Measurements from ENCODE around the gene PSD4.

DNA sequence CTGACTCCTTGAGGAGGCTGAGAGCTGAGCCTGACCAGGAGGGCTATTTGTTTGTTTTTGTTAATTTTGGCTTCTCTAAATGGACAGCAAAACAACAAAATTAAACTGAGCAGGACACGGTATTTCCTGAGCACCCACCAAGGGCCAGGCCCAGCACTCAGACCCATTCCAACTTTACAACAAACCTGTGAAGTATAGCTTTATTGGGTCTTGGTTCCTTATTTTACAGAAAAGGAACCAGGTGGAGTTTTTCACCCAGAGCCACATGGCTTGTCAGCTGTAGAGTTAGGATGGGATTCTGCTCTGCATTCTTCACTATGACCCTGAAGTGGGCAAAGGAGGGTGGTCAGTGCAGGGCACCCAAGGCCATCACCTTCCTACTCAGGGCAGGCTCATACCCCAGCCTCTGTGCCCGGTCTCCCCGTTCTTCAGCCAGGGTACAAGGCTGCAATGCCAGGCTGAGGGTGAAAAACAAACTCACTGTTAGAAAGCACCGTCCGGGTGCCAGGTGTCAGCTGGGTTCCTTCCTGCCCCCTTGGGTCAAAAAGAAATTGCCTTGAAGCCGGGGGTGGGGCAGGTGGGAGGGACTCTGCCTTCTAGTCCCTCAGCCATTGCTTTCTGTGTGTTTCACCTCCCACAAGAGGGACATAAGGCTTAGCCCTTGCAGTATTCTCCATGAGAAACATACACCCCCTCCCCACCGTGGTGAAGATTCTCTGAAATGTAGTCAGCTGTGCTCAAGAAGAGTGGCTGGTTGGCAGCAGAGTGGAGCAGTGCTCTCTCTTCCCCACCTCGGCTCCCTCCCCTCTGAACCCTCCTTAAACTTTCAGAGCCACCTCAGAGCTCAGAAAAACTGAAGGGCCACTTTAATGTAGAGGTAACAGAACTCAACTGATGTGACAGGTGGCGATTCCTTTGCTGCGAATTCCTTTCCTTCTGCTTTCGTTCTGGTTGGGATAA, 2.2 kb downstream of the PSD4 start:
- TF ChIP-seq CTCF (IDR thresholded peaks at IDR 0.05; ENCODE audit: insufficient read depth, low read length) (no peak), POLR2AphosphoS5 (IDR thresholded peaks at IDR 0.05; ENCODE audit: low read depth) (no peak), SPI1 (IDR thresholded peaks at IDR 0.05; ENCODE audit: borderline replicate concordance, low read depth) (no peak), GABPA (IDR thresholded peaks at IDR 0.05; ENCODE audit: low read depth) (no peak)
- TF ChIP-seq, protein P1, sequence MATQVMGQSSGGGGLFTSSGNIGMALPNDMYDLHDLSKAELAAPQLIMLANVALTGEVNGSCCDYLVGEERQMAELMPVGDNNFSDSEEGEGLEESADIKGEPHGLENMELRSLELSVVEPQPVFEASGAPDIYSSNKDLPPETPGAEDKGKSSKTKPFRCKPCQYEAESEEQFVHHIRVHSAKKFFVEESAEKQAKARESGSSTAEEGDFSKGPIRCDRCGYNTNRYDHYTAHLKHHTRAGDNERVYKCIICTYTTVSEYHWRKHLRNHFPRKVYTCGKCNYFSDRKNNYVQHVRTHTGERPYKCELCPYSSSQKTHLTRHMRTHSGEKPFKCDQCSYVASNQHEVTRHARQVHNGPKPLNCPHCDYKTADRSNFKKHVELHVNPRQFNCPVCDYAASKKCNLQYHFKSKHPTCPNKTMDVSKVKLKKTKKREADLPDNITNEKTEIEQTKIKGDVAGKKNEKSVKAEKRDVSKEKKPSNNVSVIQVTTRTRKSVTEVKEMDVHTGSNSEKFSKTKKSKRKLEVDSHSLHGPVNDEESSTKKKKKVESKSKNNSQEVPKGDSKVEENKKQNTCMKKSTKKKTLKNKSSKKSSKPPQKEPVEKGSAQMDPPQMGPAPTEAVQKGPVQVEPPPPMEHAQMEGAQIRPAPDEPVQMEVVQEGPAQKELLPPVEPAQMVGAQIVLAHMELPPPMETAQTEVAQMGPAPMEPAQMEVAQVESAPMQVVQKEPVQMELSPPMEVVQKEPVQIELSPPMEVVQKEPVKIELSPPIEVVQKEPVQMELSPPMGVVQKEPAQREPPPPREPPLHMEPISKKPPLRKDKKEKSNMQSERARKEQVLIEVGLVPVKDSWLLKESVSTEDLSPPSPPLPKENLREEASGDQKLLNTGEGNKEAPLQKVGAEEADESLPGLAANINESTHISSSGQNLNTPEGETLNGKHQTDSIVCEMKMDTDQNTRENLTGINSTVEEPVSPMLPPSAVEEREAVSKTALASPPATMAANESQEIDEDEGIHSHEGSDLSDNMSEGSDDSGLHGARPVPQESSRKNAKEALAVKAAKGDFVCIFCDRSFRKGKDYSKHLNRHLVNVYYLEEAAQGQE (IDR thresholded peaks at IDR 0.05; ENCODE audit: insufficient replicate concordance, low read depth), result no peak
